Measurements from ENCODE around the gene CREG1. TPM values are rescaled to one million over a fixed set of nuclear protein-coding genes. Genes with fewer than 3 reads are reported as not detected.

CREG1 gene
- total RNA-seq, 1 experiment from 2014 or later = 21.7 TPM

- TF ChIP-seq PREB (CRISPR knock-in tag; IDR thresholded peaks at IDR 0.05; ENCODE audit: borderline replicate concordance) (no peak), STAT6 (CRISPR knock-in tag; conservative IDR thresholded peaks at IDR 0.05; ENCODE audit: low read depth) (no peak), CBFB (CRISPR knock-in tag; IDR thresholded peaks at IDR 0.05; ENCODE audit: low read depth) (no peak), E2F5 (CRISPR knock-in tag; IDR thresholded peaks at IDR 0.05) (no peak), MYBL2 (CRISPR knock-in tag; IDR thresholded peaks at IDR 0.05) (no peak), TCF7 (CRISPR knock-in tag; IDR thresholded peaks at IDR 0.05; ENCODE audit: low read depth) (no peak)
Observed at GRCh38 chr1:167514288-167514687, 39.3 kb downstream of the CREG1 start (continued).

GRCh38 chr1:167512046-167512654 lies 41.4 kb downstream of the CREG1 start:
- Mint-ChIP-seq H3K9me3 (no peaks in the 10 kb centered on the region), H3K27me3 (ENCODE audit: low read depth) (no peaks in the 10 kb centered on the region), H3K36me3 (no peaks in the 10 kb centered on the region), H3K27ac (no peak overlapping the region), H3K4me3 (no peak overlapping the region), H3K4me1 (peaks cover 25% of the 10 kb centered on the region)
- no peak for TF ChIP-seq USF1 (CRISPR knock-in tag; IDR thresholded peaks at IDR 0.05)
- no peak for TF ChIP-seq ZNF138 (CRISPR knock-in tag; conservative IDR thresholded peaks at IDR 0.05)
- TF ChIP-seq MLX (CRISPR knock-in tag; IDR thresholded peaks at IDR 0.05) = no peak
- TF ChIP-seq TEAD4 (CRISPR knock-in tag; IDR thresholded peaks at IDR 0.05) = no peak
- no peak for TF ChIP-seq RORB (CRISPR knock-in tag; IDR thresholded peaks at IDR 0.05)
- TF ChIP-seq ZMAT4 (CRISPR knock-in tag; IDR thresholded peaks at IDR 0.05) = no peak
- ChIA-PET POLR2A (no interaction called here), CTCF (no interaction called here)
- DNase-seq (ENCODE audit: low spot score) = no peak
- no peak for ATAC-seq

- no peaks in the 10 kb centered on the region for H3K27me3 Mint-ChIP-seq (ENCODE audit: low read depth)
- ATAC-seq = no peak
- POLR2A ChIA-PET = no interaction called here
- no peak overlapping the region for H3K27ac Mint-ChIP-seq
- CTCF ChIA-PET = no interaction called here
- no peak for DNase-seq (ENCODE audit: low spot score)
- H3K9me3 Mint-ChIP-seq = no peaks in the 10 kb centered on the region
- no peaks in the 10 kb centered on the region for H3K36me3 Mint-ChIP-seq
- H3K4me1 Mint-ChIP-seq = peaks cover 23% of the 10 kb centered on the region
- H3K4me3 Mint-ChIP-seq = no peak overlapping the region
- TF ChIP-seq PREB (CRISPR knock-in tag; IDR thresholded peaks at IDR 0.05; ENCODE audit: borderline replicate concordance) (no peak), AFF4 (CRISPR knock-in tag; IDR thresholded peaks at IDR 0.05; ENCODE audit: borderline replicate concordance) (no peak), E2F4 (CRISPR knock-in tag; IDR thresholded peaks at IDR 0.05; ENCODE audit: borderline replicate concordance, low read depth) (no peak), MXD4 (CRISPR knock-in tag; IDR thresholded peaks at IDR 0.05; ENCODE audit: borderline replicate concordance) (no peak), SMAD3 (CRISPR knock-in tag; IDR thresholded peaks at IDR 0.05; ENCODE audit: borderline replicate concordance) (no peak), ETV6 (CRISPR knock-in tag; IDR thresholded peaks at IDR 0.05) (no peak), TEAD1 (CRISPR knock-in tag; IDR thresholded peaks at IDR 0.05) (no peak), ZMAT4 (CRISPR knock-in tag; IDR thresholded peaks at IDR 0.05) (no peak)
Observed at GRCh38 chr1:167511374-167511986, 42.1 kb downstream of the CREG1 start.
